Measurements from ENCODE around the gene SND1.

The SND1 gene

GRCh38 chr7:128131731-128132130 is 479.7 kb downstream of the SND1 start:
- no peak for DNase-seq

- no peak for DNase-seq
Measured at GRCh38 chr7:128132426-128133069, 480.6 kb downstream of the SND1 start.

- DNase-seq, result no peak
Measured at GRCh38 chr7:128135159-128135514, 483.1 kb downstream of the SND1 start.

GRCh38 chr7:128135515-128136214 is 483.7 kb downstream of the SND1 start:
- peak; percentile 45 for DNase-seq

GRCh38 chr7:128136215-128136597 is 484.2 kb downstream of the SND1 start:
- no peak for DNase-seq

- DNase-seq, result peak; percentile 71
Measured at GRCh38 chr7:128137181-128137580, 485.2 kb downstream of the SND1 start.

- no peak for DNase-seq
Measured at GRCh38 chr7:128139406-128139805, 487.4 kb downstream of the SND1 start.

- no peak for DNase-seq
Measured at GRCh38 chr7:128141683-128142195, 489.7 kb downstream of the SND1 start.
